Tibial nerve (tissue), 3 donors: ENCODE results near the gene FHL3.

ENCODE experiments used
- CTCF ChIP-seq, 5 experiments: fragments of 200-600 bp in 3 of 5; fragments of 450-650 bp in 2 of 5; sonication (generic) in 3 of 5; IDR thresholded peaks; one replicate each; pipeline ENCODE4 v1.5.1; 2016 to 2019; ENCODE audit warnings: antibody characterized with exemption in 5 of 5, mild to moderate bottlenecking in 3 of 5, moderate library complexity in 2 of 5
- POLR2A ChIP-seq, 2 donors: fragments of 450-650 bp; IDR thresholded peaks; one replicate each; pipeline ENCODE4 v1.6.1; 2017; ENCODE audit warnings: antibody characterized with exemption in 2 of 2, mild to moderate bottlenecking in 2 of 2, moderate library complexity in 2 of 2

GRCh38 chr1:38018864-38019343 lies 13.6 kb upstream of the FHL3 start:
- TF ChIP-seq CTCF (IDR thresholded peaks at IDR 0.05) (peak in 4 of 5 experiments; percentile 39 to 62 (median 62)), POLR2A (IDR thresholded peaks at IDR 0.05) (no peak)
